ENCODE results near the gene ESPL1.

The ESPL1 gene

GRCh38 chr12:53224897-53225634 is 43.0 kb upstream of the ESPL1 start:
- no peak overlapping the region for H3K4me3 ChIP-seq (ENCODE audit: low read depth, low read length)
- no peak for TF ChIP-seq CTCF (IDR thresholded peaks at IDR 0.05; ENCODE audit: insufficient read depth, low read length, missing control alignments)
- ChIA-PET POLR2A (no interaction called here), CTCF (interaction anchor here (1.0 to 2.2 kb wide), 4 partner anchors 11 to 52 kb away, joined by 3 to 15 read pairs (median 3); no protein-coding TSS in a partner anchor)
- no peak for DNase-seq (ENCODE audit: low read depth, low spot score)

GRCh38 chr12:53225635-53226424 is 42.3 kb upstream of the ESPL1 start:
- TF ChIP-seq CTCF (IDR thresholded peaks at IDR 0.05; ENCODE audit: insufficient read depth, low read length, missing control alignments): no peak
- no peak overlapping the region for H3K4me3 ChIP-seq (ENCODE audit: low read depth, low read length)
- ChIA-PET CTCF (interaction anchor here (1.0 to 2.2 kb wide), 3 partner anchors 10 to 51 kb away, joined by 3 to 15 read pairs (median 3); no protein-coding TSS in a partner anchor), POLR2A (interaction anchor here (0.6 kb wide), 1 partner anchor 65 kb away, joined by 3 read pairs; no protein-coding TSS in a partner anchor)
- DNase-seq (ENCODE audit: low read depth, low spot score): no peak

- H3K4me3 ChIP-seq (ENCODE audit: low read depth, low read length): no peak overlapping the region
- CTCF ChIA-PET: no interaction called here
- POLR2A ChIA-PET: no interaction called here
- no peak for TF ChIP-seq CTCF (IDR thresholded peaks at IDR 0.05; ENCODE audit: insufficient read depth, low read length, missing control alignments)
- no peak for DNase-seq (ENCODE audit: low read depth, low spot score)
Observed at GRCh38 chr12:53226815-53227214, 41.3 kb upstream of the ESPL1 start.

GRCh38 chr12:53227341-53227740 is 40.8 kb upstream of the ESPL1 start:
- no peak for TF ChIP-seq CTCF (IDR thresholded peaks at IDR 0.05; ENCODE audit: insufficient read depth, low read length, missing control alignments)
- ChIA-PET POLR2A (no interaction called here), CTCF (interaction anchor here (2.3 kb wide), 1 partner anchor 19 kb away, joined by 5 read pairs; no protein-coding TSS in a partner anchor)

GRCh38 chr12:53227836-53228235 is 40.3 kb upstream of the ESPL1 start:
- DNase-seq (ENCODE audit: low read depth, low spot score): no peak
- CTCF ChIA-PET: interaction anchor here (0.6 to 2.3 kb wide), 2 partner anchors 8 to 19 kb away, joined by 3 to 5 read pairs; no protein-coding TSS in a partner anchor
- POLR2A ChIA-PET: no interaction called here
- H3K4me3 ChIP-seq (ENCODE audit: low read depth, low read length): no peak overlapping the region
- TF ChIP-seq CTCF (IDR thresholded peaks at IDR 0.05; ENCODE audit: insufficient read depth, low read length, missing control alignments): no peak

More at GRCh38 chr12:53227341-53227740, 40.8 kb upstream of the ESPL1 start:
- no peak overlapping the region for H3K4me3 ChIP-seq (ENCODE audit: low read depth, low read length)
- DNase-seq (ENCODE audit: low read depth, low spot score): no peak

- no peak overlapping the region for H3K4me3 ChIP-seq (ENCODE audit: low read depth, low read length)
- no peak for TF ChIP-seq CTCF (IDR thresholded peaks at IDR 0.05; ENCODE audit: insufficient read depth, low read length, missing control alignments)
- DNase-seq (ENCODE audit: low read depth, low spot score): no peak
- POLR2A ChIA-PET: interaction anchor here (0.6 kb wide), 1 partner anchor 9 kb away, joined by 3 read pairs; no protein-coding TSS in a partner anchor
- CTCF ChIA-PET: interaction anchor here (0.6 to 2.3 kb wide), 4 partner anchors 8 to 130 kb away, joined by 3 to 7 read pairs (median 4); no protein-coding TSS in a partner anchor
Observed at GRCh38 chr12:53229454-53229853, 38.6 kb upstream of the ESPL1 start.
